PC-9 (cell line): ENCODE data around the gene PLEKHA4.

Experiments used
- EZH2 ChIP-seq: fragments of 200-600 bp; sonication (generic); IDR thresholded peaks from 2 replicates; pipeline ENCODE4 v1.8.0; 2017; ENCODE audit warnings: antibody characterized with exemption, low read depth
- TF ChIP-seq, protein P1 (sequence below): fragments of 200-600 bp; sonication (generic); conservative IDR thresholded peaks from 2 replicates; pipeline ENCODE4 v1.6.1; 2017; ENCODE audit warnings: mixed run types, antibody characterized with exemption, mild to moderate bottlenecking, moderate library complexity

DNA sequence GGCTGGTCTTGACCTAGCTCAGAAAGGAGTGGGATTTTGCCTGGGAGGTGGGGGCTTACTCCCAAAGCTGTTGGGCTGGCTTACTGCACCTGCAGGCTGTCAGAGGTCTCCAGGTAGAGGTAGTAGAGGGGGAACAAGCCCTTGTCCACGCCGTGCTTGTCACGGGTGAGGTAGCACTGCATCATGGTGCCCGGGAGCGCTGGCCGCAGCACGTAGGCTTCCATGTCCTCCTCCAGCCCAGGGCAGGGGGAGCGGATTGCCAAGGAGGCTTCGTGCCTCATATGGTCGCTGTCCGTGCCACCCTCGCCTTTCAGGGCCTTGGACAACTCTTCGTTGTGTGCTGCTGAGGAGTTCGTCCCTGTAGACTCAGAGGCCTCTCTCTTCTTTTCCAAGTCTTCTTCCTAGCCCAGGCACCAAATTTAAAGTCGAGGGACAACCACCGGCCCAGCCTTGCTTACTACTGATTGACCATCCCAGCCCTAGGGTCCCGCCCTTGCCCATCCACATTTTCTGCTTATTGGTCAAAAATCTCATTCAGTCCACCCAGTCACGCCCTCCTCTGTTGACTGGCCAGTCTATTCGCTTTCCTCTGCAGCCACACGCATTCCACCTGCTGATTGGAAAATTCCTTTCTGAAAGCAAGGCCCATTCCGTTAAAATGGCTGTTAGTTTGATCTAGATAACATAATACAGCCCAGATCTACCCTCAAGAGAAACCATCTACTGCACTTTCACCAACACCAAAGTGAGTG is 19.6 kb upstream of the PLEKHA4 start:
- TF ChIP-seq EZH2 = no peak
- TF ChIP-seq, protein P1, sequence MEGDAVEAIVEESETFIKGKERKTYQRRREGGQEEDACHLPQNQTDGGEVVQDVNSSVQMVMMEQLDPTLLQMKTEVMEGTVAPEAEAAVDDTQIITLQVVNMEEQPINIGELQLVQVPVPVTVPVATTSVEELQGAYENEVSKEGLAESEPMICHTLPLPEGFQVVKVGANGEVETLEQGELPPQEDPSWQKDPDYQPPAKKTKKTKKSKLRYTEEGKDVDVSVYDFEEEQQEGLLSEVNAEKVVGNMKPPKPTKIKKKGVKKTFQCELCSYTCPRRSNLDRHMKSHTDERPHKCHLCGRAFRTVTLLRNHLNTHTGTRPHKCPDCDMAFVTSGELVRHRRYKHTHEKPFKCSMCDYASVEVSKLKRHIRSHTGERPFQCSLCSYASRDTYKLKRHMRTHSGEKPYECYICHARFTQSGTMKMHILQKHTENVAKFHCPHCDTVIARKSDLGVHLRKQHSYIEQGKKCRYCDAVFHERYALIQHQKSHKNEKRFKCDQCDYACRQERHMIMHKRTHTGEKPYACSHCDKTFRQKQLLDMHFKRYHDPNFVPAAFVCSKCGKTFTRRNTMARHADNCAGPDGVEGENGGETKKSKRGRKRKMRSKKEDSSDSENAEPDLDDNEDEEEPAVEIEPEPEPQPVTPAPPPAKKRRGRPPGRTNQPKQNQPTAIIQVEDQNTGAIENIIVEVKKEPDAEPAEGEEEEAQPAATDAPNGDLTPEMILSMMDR = no peak
